Cardiac muscle cell (in vitro differentiated cells and primary cell): ENCODE data around the gene ZRANB3. TPM values are rescaled to one million over a fixed set of nuclear protein-coding genes. Genes with fewer than 3 reads are reported as not detected.

Experiments
- DNase-seq, 2 donors: peaks; one replicate each; pipeline versions ENCODE4 v3.0.0 to v3.0.0-alpha.2; 2010 to 2017; ENCODE audit warnings: low read depth in 1 of 2, low spot score in 1 of 2
- H3K27ac ChIP-seq: fragments of 200-600 bp; sonication (generic); 2 replicates; pipeline ENCODE4 v1.5.1; 2016
- H3K27me3 ChIP-seq: fragments of 200-600 bp; sonication (generic); 2 replicates; pipeline ENCODE4 v1.6.0; 2016; ENCODE audit warnings: control low read depth
- H3K36me3 ChIP-seq: fragments of 200-600 bp; sonication (generic); 2 replicates; pipeline ENCODE4 v1.5.1; 2016; ENCODE audit warnings: control low read depth
- H3K4me1 ChIP-seq: fragments of 200-600 bp; sonication (generic); 2 replicates; pipeline ENCODE4 v1.8.1; 2017; ENCODE audit warnings: low read depth, mild to moderate bottlenecking, mixed run types
- H3K4me3 ChIP-seq: fragments of 200-600 bp; sonication (generic); 2 replicates; pipeline ENCODE4 v1.5.1; 2016; ENCODE audit warnings: mild to moderate bottlenecking
- H3K9me3 ChIP-seq: fragments of 200-600 bp; sonication (generic); 2 replicates; pipeline ENCODE4 v1.5.1; 2017; ENCODE audit warnings: low read depth, mild to moderate bottlenecking, control low read depth
- CTCF ChIP-seq: IDR thresholded peaks from 2 replicates; pipeline ENCODE4 v1.5.1; 2012; ENCODE audit warnings: low read depth, mild to moderate bottlenecking, low read length
- polyA plus RNA-seq: library from polyadenylated mRNA; unstranded; fragments of >200 nt; fragmentation: Nextera tagmentation; extraction: Ambion mirVana; gene quantifications from 2 replicates; pipeline ENCODE4 v1.2.1, GENCODE V29; 2016
- total RNA-seq: library from RNA; depleted of rRNA; stranded (reverse); fragments of >200 nt; gene quantifications from 2 replicates; pipeline ENCODE4 v1.2.3, GENCODE V29; 2016

Gene ZRANB3
- total and polyA plus RNA-seq, 2 experiments from 2014 or later, result 3.9 to 8.8 TPM

GRCh38 chr2:135208016-135208415, 323.0 kb downstream of the ZRANB3 start:
- no peaks in the 10 kb centered on the region for H3K4me1 ChIP-seq

GRCh38 chr2:135203944-135204343, 327.1 kb downstream of the ZRANB3 start:
- Histone ChIP-seq H3K4me1 (no peaks in the 10 kb centered on the region), H3K4me3 (no peak overlapping the region), H3K9me3 (no peaks in the 10 kb centered on the region), H3K27ac (no peak overlapping the region), H3K27me3 (no peaks in the 10 kb centered on the region), H3K36me3 (peaks cover 3% of the 10 kb centered on the region)
- no peak for TF ChIP-seq CTCF
- no peak for DNase-seq

More at GRCh38 chr2:135208016-135208415, 323.0 kb downstream of the ZRANB3 start:
- TF ChIP-seq CTCF, result no peak
- no peaks in the 10 kb centered on the region for H3K27me3 ChIP-seq
- H3K9me3 ChIP-seq, result no peaks in the 10 kb centered on the region
- peaks cover 3% of the 10 kb centered on the region for H3K36me3 ChIP-seq
- no peak overlapping the region for H3K27ac ChIP-seq
- H3K4me3 ChIP-seq, result no peak overlapping the region
- DNase-seq, result no peak

- H3K27ac ChIP-seq, result no peak overlapping the region
- H3K4me3 ChIP-seq, result no peak overlapping the region
- no peak for TF ChIP-seq CTCF
- no peaks in the 10 kb centered on the region for H3K27me3 ChIP-seq
- H3K36me3 ChIP-seq, result peaks cover 3% of the 10 kb centered on the region
- peak in 1 of 2 donors; percentile 25 for DNase-seq
- H3K9me3 ChIP-seq, result no peaks in the 10 kb centered on the region
- no peaks in the 10 kb centered on the region for H3K4me1 ChIP-seq
Observed at GRCh38 chr2:135202751-135203150, 328.3 kb downstream of the ZRANB3 start.

DNA sequence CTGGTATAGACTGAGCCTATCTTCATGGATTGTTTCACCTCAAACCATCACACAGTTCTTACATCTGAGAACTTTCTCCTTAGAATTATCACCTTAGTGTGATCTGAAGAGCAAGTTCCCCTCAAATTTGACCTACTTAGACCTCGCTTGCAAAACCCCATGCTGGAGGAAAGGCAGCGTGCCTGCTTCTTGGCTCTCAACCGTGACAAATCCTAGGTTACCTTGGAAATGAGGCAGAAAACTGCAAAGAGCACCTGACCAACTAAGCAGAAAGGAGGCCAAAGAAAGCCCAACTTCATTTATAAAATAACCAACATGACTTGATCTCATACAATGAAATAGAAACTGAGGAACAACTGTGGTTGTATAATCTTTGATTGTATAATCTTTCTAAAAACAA, 332.5 kb downstream of the ZRANB3 start:
- H3K27ac ChIP-seq, result no peak overlapping the region
- H3K27me3 ChIP-seq, result no peaks in the 10 kb centered on the region
- no peaks in the 10 kb centered on the region for H3K36me3 ChIP-seq
- no peak for DNase-seq
- no peak overlapping the region for H3K4me3 ChIP-seq
- no peaks in the 10 kb centered on the region for H3K4me1 ChIP-seq
- no peak for TF ChIP-seq CTCF
- no peaks in the 10 kb centered on the region for H3K9me3 ChIP-seq

- Histone ChIP-seq H3K9me3 (no peaks in the 10 kb centered on the region), H3K36me3 (no peaks in the 10 kb centered on the region), H3K27ac (no peak overlapping the region), H3K4me3 (no peak overlapping the region), H3K4me1 (no peaks in the 10 kb centered on the region), H3K27me3 (no peaks in the 10 kb centered on the region)
- TF ChIP-seq CTCF, result no peak
- DNase-seq, result no peak
Observed at GRCh38 chr2:135190799-135191198, 340.2 kb downstream of the ZRANB3 start.

GRCh38 chr2:135189148-135189547, 341.9 kb downstream of the ZRANB3 start:
- DNase-seq, result no peak
- Histone ChIP-seq H3K4me3 (no peak overlapping the region), H3K9me3 (no peaks in the 10 kb centered on the region), H3K27me3 (no peaks in the 10 kb centered on the region), H3K4me1 (no peaks in the 10 kb centered on the region), H3K27ac (no peak overlapping the region), H3K36me3 (no peaks in the 10 kb centered on the region)
- no peak for TF ChIP-seq CTCF
